CD1c-positive myeloid dendritic cell (primary cell): Measurements from ENCODE around the gene PPP4R2.

Source experiments
- DNase-seq: peaks from one replicate; pipeline ENCODE4 v3.0.0-alpha.2; 2016; ENCODE audit errors: extremely low spot score

Gene PPP4R2

DNA sequence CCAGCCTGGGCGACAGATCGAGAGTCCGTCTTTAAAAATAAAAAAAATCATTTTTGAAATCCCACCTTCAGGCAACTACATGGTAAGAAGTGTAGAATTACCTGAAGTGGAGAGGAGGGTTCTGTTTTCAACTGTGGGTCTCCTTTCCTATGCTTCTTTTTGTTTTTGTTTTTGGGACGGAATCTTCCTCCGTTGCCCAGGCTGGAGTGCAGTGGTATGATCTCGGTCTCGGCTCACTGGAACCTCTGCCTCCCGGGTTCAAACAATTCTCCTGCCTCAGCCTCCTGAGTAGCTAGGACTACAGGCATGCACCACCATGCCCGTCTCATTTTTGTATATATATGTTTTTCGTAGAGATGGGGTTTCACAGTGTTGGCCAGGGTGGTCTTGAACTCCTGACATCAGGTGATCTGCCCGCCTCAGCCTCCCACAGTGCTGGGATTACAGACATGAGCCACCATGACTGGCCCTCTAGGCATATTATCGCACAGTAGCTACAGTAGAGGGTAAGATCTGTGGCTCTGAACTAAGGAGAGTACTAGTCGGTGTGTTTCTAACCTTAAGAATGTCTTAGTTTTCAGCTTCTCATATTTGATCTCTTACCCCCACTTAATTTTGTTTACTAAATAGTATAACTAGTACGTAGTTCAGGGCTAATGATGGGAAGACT is 73.3 kb downstream of the PPP4R2 start:
- DNase-seq: no peak

- DNase-seq: no peak
These were observed 74.3 kb downstream of the PPP4R2 start for GRCh38 chr3:73070675-73071575.

DNA sequence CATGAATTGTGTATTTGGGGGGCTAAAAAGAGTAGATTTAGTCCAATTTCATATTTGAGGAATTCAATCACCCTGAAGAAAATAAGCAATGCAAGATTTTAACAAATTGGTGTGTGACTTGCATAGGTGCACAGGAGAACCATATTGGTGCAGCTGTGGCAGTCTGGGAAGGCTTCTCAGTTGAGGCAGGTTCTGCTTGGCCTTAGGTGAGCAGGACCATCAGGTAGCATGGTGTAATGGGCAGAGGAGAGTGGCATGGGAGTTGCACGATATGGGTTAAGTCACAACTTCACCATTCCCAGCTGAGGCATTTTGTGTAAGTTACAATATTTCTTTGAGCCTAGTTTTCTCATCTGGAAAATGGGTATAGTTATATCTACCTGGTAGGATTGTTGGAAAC is 75.3 kb downstream of the PPP4R2 start:
- DNase-seq: no peak

GRCh38 chr3:73072634-73073033 is 76.0 kb downstream of the PPP4R2 start:
- DNase-seq: no peak

GRCh38 chr3:73073091-73073707 is 76.6 kb downstream of the PPP4R2 start:
- DNase-seq: no peak

DNA sequence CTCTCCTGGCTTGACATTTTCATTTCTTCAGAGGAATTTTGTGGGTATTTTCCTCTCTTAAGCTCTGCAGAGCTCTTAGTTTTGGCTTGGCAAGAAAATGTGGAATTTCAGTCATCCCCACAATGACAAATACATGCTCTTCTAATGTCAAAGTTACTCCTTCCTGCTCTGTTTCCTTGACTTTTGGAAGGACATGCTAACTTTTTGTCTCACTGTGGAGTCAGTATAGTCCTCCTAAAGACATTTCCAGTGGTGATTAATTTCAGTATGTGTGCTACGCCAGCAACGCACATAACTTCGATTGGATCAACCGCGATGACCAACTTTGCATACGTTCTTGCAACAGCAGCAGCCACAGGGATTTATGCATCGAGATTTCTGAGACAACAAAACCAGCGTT is 78.2 kb downstream of the PPP4R2 start:
- no peak for DNase-seq

DNA sequence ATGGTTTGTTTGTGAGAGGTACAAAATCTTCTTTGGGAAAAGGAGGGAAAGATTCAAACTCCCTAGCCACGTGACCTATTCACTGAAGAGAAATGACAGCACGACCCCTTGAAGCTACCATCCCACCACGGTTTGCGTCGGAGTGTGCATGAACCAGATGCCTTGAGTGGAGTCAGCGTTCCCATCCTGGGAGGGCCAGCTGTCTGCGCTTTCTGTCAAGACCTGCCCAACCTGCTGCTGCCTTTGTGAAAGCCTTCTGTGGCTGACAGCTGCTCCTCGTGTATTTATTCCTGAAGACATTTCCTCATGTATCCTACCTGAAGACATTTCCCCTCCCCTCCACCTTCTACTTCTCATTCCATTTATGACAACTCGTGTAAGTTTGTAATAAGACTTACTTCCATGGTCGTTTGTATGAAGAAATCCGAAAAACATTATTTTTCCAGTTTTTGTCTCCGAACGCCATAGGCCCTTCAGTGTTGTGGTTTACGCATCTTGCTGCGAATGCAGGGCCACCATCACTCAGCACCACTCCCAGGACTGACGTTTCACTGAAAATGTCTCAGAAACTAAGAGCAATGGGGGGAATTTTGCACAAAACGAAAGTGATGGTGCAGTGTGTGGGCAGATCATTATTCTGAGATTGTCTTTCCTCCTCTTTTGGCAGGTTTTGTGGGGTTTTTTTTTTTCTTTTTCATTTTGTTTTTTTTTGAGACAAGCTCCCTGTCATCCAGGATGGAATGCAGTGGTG is 83.8 kb downstream of the PPP4R2 start:
- no peak for DNase-seq

DNA sequence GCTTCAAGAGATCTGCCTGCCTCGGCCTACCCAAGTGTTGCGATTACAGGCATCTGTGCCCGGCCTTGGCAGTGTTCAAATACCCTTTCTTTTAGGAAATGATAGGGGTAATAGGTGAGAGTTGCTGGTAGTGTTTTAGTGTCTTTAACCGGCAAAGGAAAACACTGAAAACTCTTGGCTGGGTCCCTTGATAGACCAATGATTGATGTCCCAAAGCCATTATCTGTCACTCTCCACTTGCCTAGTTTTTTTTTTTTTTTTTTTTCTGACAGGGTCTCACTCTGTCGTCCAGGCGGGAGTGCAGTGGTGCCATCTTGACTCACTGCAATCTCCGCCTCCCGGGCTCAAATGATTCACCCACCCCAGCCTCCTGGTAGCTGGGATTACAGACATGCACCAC is 84.5 kb downstream of the PPP4R2 start:
- DNase-seq: no peak

DNA sequence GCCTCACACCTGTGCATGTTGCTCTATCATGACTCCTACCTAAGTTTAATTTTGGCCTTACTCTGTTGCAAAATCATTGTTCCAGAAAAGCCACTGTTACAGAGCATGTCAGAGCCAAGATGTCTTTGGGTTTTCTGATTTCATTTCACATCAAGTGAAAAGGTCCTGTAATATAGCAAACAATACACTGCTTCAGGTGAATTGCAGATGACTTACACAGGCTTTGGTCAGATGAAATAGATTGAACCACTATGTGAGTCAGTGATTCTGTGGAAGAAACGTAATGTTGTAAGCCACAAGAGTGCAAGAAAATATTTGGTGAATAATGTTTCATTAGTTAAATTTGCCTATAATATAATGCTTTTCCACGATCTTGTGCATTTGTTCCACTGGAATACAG is 87.6 kb downstream of the PPP4R2 start:
- no peak for DNase-seq

DNA sequence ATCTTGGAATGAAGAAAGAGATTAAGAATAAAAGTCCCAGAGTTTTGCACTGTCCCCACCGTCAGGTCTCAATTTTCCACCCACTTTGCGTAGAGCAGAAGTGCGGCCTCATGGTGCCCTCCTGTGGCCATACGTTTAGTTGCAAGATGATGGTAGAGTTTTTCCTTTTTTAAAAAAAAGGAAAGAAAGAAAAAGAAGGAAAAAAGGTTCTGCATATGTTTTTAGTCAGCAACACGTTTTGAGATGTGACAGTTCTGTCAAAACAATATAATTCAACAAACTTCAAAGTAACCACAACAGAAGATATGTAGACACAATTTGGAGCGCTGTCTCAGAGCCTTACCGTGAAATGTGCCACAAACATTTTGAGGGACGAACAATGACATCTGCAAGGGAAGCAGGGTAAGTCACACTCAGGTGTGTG is 89.5 kb downstream of the PPP4R2 start:
- peak; percentile 59 for DNase-seq

DNA sequence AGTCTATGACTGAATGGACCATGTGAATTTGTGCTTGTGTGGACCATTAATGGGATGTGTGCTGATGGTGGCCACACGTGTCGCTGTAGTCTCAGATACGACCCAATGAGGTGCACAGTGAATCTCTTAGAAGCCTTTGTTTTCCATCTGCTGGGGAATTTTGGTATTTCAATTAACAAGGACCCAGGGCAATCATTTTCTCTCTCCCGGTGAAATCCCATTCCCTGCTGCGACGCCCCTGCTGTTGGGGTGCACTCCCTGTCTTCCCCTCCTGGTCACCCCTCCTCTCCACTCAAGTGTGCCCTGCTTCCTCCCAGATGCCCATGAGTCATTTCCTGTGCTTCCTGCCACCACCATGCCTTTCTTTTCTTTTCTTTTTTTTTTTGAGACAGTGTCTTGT is 97.5 kb downstream of the PPP4R2 start:
- DNase-seq: peak; percentile 9

DNA sequence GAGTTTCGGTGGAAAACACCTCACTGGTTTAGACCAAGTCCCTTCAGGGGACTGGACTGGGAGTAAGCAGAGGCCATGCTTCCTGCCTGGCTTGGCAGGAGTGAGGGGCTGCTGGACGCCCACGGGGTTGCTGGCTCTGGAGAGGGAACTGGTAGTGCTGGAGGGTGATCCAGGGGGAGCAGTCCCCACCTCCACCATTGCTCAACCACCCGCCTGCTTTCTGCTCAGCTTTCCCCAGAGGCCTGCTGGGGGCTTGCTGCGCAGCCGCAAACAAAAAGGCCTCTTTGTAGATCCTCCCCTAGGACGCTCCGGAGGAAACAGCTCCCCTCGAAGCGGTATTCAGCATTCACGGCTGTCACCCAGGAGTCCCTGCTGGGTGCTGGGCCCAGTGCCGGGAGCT is 98.3 kb downstream of the PPP4R2 start:
- no peak for DNase-seq

- no peak for DNase-seq
These were observed 99.6 kb downstream of the PPP4R2 start for GRCh38 chr3:73096169-73096568.

- no peak for DNase-seq
These were observed 101.4 kb downstream of the PPP4R2 start for GRCh38 chr3:73098026-73098425.

GRCh38 chr3:73098873-73099272 is 102.3 kb downstream of the PPP4R2 start:
- no peak for DNase-seq

DNA sequence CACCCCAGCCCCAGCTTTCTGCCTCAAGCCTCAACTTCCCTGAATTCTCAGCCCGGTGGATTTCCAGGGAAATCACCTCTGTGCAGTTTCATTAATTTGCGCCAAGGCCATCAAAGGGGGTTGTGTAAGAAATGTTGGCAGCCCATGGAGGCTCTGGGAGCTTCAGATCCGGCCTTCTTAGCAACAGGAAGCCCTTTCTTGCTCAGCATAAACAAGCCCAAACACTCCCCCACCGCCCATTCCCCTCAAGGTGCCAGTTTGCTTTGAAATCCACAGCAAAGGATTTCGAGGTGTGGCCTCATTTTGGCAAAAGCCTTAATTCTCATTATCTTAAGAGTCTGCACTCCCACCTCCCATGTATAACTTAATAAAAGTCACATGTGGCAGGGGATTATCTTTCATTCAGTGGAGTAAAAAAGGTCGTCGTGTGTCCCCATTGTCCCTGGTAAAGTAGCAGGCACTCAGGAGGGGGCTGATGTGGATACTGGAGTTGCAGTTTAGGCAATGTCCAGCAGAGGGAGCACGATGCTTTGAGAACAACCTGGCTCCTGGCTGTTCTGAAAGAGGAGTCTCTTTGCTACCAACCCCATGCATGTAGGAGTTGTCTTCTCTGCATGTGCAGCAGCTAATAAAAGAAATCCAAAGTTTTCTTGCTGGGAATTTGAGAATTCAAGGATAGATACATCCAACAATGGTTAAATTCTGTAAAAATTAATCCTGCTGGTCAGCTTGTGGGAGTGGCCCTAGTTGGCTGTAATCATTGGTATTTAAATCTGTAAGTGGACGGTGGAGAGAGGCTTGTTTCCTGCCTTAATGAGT is 104.3 kb downstream of the PPP4R2 start:
- peak; percentile 75 for DNase-seq

DNA sequence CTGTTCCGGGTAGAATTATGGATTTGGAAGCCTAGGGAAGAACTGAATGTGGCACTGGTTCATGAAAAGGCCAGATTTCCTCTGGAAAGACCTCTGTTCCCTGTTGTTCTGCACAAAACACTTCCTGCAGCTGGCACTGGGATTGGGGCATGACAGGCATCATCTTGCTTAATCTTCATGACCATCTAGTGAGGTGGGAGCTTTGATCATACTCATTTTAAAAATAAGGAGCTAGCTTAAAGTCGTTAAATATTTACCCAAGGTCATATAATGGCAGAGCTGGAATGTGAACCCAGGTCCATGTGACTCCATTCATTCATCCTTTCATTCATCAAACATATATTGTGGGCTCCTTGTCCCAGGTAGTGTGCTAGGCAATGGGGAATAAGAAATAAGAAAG is 105.3 kb downstream of the PPP4R2 start:
- no peak for DNase-seq

DNA sequence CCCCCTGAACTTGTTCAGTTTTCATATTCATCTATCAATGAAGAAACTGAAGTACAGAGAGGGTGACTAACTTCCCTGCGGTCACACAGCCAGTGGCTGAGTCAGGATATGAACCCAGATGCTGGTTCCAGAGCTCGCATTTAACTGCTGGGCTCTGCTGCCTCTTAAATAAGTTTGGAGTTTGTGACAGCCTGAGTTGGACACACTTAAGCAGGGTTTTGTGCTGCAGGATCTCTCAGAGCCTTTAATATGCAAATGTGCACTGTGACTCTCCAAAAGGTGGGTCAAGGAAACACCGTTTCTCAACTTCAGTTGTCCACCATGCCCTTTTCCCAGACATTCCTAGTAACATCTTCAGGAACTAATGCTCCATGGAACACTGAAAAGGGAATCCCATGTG is 110.6 kb downstream of the PPP4R2 start:
- DNase-seq: no peak

- no peak for DNase-seq
These were observed 111.1 kb downstream of the PPP4R2 start for GRCh38 chr3:73107676-73108187.

DNA sequence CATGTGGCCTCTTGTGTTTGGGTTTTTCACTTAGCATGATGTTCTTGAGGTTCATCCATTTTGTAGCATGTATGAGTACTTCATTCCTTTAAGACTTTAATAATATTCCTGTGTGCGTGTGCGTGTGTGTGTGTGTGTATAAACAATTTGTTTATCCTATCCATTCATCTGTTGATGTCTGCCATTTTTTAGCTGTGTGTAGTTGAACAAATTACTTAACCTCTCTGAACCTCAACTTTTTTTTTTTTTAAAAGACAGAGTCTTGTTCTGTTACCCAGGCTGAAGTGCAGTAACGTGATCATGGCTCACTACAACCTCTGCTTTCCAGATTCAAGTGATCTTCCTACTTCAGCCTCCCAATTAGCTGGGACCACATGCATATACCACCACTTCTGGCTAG is 112.1 kb downstream of the PPP4R2 start:
- no peak for DNase-seq

- DNase-seq: no peak
These were observed 113.9 kb downstream of the PPP4R2 start for GRCh38 chr3:73110530-73110929.
